Superior temporal gyrus (tissue), 1 donor: ENCODE results near the gene UBE2E1.

Experiments
- DNase-seq: peaks from one replicate; pipeline ENCODE4 v3.0.0-alpha.2; 2016; ENCODE audit errors: extremely low spot score

The UBE2E1 gene

DNA sequence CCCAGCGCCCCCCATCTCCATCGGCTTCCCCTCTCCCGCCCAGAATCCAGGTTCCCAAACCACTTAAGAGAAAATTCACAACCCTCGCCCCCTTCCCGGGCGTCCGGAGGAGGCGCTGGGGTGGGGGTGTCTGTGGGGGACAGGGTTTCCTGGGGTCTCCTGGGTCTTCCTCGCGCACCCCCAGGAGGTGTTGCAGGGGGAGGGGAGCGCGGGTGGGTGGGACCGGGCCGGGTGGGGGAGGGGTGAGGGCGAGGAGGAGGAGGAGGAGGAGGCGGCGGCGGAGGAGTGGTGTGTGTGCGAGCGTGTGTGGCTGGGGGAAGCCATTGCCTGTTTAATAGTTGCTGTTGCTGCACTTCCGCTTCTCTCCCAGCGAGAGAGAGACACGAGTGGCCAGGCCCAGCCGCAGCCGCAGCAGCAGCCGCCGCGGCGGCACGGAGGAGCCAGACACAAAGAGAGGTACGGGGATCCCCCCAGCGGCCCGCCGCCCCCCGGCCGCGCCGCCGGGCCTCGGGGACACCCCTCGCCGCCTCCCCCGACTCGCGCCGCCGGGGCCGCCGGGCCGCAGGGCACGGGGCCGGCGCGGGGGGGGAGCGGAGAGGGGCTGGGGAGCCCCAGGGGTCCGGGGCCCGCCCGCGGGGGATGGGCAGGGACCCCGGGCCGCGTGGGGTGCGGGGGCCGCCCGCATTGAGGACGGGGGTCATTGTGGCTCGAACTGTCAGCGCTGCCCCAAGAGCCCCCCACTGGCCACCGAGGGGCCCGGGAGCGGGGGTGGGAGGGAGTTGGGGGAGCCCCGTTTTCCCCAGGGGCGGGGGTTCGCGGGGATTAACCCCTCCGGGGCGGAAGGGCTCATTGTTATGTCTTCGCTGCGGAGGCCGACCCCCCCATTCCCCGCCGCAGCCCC, at the start of gene UBE2E1:
UBE2E1 (plus strand) TSS at position 323 of the 901 bp plus-strand sequence. CDS start 1,315 bp downstream, outside the sequence.
- peak; percentile 62 for DNase-seq

GRCh38 chr3:23756206-23756840, 49.4 kb upstream of the UBE2E1 start:
- DNase-seq, result no peak

- DNase-seq, result no peak
These were observed 47.4 kb upstream of the UBE2E1 start for GRCh38 chr3:23758253-23758838.

- no peak for DNase-seq
These were observed 45.4 kb upstream of the UBE2E1 start for GRCh38 chr3:23760325-23760724.

DNA sequence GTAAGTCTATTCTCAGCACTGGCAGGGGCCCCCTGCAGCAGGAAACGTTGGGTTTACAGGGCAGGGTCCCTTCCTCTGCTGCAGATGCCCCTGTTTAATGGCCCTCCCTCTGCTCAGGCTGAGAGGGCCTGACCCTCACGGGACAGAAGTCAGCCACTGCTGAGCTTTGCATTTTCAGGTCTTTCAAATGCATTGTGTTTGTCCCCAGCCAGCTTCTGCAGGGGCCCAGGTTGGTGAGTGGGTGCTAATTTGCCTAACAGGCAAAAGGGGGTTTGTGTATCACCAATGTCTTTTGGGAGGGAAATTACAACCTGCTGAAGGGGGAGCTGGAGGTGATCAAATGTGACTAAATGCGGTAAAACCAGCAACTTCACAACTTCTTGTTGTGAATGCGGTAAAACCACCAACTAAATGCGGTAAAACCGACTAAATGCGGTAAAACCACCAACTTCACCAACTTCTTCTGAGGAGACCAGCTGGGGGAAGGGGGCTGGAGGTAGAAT, 44.8 kb upstream of the UBE2E1 start:
- no peak for DNase-seq

- no peak for DNase-seq
These were observed 44.3 kb upstream of the UBE2E1 start for GRCh38 chr3:23761440-23761896.

DNA sequence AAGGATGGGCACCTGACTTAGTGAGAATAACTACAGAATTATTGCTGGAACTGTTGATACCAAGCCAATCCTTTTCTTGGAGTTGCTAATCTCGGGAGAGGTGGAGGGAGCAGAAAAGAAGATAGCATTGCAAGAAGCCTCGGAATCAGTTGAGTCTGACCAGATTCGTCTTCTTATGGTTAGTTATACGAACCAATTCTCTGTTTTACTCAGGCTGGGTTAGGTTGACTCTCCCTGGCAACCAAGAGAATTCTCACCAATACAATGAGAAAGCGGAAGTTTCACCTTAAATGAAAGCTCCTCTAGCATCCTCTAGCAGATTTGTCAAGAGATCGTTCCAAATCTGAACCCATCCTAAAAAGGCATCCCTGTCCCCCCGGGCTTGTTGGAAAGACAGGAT, 43.5 kb upstream of the UBE2E1 start:
- DNase-seq, result no peak

- peak; percentile 27 for DNase-seq
These were observed 42.8 kb upstream of the UBE2E1 start for GRCh38 chr3:23762759-23763477.

- no peak for DNase-seq
These were observed 41.3 kb upstream of the UBE2E1 start for GRCh38 chr3:23764407-23764806.

- DNase-seq, result no peak
These were observed 38.2 kb upstream of the UBE2E1 start for GRCh38 chr3:23767546-23767945.

DNA sequence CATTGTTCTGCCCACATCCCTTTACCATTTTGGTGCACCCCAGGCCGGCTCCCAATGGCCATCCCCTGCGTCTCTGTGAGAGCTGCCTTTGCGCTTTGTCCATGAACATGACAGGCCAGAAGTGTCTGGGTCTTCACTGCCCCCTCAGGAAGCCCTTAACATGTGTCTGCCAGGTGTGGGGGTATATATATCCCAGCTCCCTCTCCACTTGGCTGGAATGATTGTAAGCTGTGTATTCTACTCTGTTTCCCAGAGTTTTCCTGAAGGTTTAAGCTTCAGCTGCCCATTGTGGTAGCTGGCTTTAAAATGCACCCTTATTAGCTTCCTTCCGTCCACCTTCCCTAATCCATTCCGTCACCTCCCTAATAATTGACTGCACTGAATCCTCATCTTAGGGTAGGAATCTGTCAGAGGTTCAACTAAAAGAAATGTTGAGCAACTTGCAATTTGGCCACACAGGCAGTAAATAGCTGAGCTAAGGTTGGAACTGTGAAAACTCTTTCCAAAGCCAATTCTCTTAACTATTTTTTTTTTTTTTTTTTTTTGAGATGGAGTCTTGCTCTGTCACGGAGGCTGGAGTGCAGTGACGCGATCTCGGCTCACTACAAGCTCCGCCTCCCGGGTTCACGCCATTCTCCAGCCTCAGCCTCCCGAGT, 30.4 kb upstream of the UBE2E1 start:
- DNase-seq, result no peak

DNA sequence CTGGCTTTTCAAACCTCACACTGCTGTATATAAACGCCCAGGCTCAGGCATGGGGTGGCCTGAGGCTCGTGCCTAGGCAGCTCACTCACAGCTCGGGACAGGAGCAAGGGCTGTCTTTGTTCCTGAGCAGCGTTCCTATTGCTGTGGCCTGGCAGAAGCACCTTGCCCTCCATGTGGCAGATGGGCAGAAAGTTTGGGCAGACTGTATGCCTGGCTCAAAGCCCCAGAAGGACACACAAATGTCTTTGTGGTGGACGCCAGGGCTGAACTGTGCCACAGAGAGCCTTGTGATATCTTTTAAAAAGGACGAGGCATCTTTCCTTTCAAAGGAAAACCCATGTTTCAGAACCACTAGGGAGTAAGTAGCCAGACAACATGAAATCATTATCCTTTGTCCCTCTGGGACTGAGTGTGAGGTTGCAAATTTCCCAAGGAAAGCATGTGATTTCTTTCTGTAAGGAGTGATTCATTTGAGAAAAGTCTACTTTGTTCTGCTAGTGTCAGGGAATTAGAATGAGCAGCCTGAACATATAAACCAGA, 29.3 kb upstream of the UBE2E1 start:
- DNase-seq, result peak; percentile 47

GRCh38 chr3:23778446-23778845, 27.3 kb upstream of the UBE2E1 start:
- DNase-seq, result no peak

DNA sequence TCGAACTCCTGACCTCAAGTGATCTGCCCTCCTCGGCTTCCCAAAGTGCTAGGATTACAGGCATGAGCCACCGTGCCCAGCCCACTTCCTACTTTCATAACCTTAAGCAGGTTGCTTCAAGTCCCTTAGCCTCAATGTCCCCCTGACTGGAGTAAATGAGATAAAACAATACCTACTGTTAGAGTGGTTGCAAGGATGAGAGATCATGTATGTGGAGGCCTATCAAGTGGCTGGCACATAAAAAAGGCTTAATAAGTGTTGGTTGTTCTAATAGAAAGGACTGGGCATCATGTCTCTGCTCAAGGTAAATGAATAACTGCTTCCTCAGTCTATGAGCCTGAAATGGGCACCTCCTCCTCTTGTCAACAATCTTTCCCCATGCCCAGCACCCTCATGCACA, 25.9 kb upstream of the UBE2E1 start:
- DNase-seq, result no peak

DNA sequence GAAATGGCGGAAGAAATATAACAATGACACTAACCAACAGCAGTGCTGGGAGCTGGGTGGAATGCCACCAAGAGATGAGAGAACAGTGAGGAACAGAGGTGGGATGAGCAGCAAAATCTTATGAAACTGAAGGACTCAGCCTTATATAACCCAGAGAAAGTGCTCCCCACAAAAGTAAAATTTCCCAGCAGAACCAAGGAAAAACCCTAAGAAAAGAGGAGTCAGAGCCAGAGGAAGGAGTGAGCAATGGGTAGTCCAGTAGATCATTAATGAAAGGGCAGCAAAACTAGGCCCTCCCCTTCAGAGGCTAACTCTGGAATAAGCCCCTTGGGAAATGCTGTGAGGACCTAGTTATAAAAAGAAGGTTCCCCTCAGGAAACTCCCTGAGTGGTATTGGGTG, 24.7 kb upstream of the UBE2E1 start:
- no peak for DNase-seq

GRCh38 chr3:23781871-23782270, 23.9 kb upstream of the UBE2E1 start:
- DNase-seq, result no peak

- no peak for DNase-seq
These were observed 20.6 kb upstream of the UBE2E1 start for GRCh38 chr3:23785097-23785645.

- DNase-seq, result no peak
These were observed 19.9 kb upstream of the UBE2E1 start for GRCh38 chr3:23785882-23786281.

GRCh38 chr3:23791678-23792077, 14.1 kb upstream of the UBE2E1 start:
- no peak for DNase-seq

DNA sequence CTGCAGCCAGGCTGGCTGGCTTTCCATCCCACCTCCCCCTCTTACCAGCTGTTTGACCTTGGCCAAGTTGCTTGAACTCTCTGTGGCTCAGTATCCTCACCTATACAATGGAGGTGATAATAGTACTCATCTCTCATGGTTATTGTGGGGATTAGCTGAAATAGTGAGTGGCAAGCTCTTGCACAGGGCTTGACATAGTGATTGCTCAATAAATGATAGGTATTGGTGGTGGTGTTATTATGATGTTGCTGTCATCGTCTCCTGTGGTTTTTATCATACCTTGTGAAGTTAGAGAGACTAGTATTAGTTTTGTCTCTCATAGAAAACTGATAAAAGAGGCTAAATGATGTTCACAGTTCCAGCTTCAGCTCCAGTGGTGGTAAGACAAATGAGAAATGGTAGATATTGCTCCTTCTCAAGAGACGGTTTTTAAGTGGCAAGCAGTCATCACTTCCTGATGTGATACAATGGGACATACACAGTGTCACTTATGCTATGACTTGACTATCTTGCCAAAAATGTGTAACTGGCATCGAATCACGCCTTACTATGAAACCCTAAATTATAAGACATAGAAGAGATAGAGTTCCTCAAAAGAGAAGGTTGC, 12.1 kb upstream of the UBE2E1 start:
- no peak for DNase-seq
